Breast epithelium (tissue), 4 donors: ENCODE measurements around the gene TRAIP. TPM values are rescaled to one million over a fixed set of nuclear protein-coding genes. Genes with fewer than 3 reads are reported as not detected.

Experiments used
- DNase-seq, 2 donors: peaks; one replicate each; pipeline ENCODE4 v3.0.0-alpha.2; 2019; ENCODE audit warnings: low spot score in 2 of 2
- H3K27ac ChIP-seq, 2 donors: fragments of 200-600 bp; sonication (generic) in 1 of 2; one replicate each; pipeline ENCODE4 v1.5.1; 2016 to 2019; ENCODE audit warnings: mild to moderate bottlenecking in 1 of 2
- H3K27me3 ChIP-seq, 2 donors: fragments of 200-600 bp; sonication (generic) in 1 of 2; one replicate each; pipeline versions ENCODE4 v1.5.1 to v1.6.0; 2017 to 2019; ENCODE audit warnings: control low read depth in 1 of 2, mild to moderate bottlenecking in 1 of 2
- H3K36me3 ChIP-seq: fragments of 200-600 bp; one replicate; pipeline ENCODE4 v1.5.1; 2019
- H3K4me1 ChIP-seq, 2 donors: fragments of 200-600 bp; sonication (generic); one replicate each; pipeline ENCODE4 v1.5.1; 2016 to 2019; ENCODE audit warnings: control low read depth in 1 of 2
- H3K4me3 ChIP-seq, 3 donors: fragments of 200-600 bp; sonication (generic); 1 replicate in 2 of 3; 2 replicates in 1 of 3; pipeline ENCODE4 v1.5.1; 2016 to 2019; ENCODE audit warnings: mild to moderate bottlenecking in 3 of 3, moderate library complexity in 2 of 3
- H3K9me3 ChIP-seq, 2 donors: fragments of 200-600 bp; sonication (generic) in 1 of 2; one replicate each; pipeline ENCODE4 v1.5.1; 2016 to 2019; ENCODE audit warnings: control low read depth in 1 of 2
- CTCF ChIP-seq, 3 donors: fragments of 450-650 bp; IDR thresholded peaks; one replicate each; pipeline ENCODE4 v1.5.1; 2016 to 2017; ENCODE audit warnings: antibody characterized with exemption in 3 of 3, mild to moderate bottlenecking in 3 of 3, moderate library complexity in 3 of 3
- POLR2A ChIP-seq: fragments of 450-650 bp; IDR thresholded peaks from one replicate; pipeline ENCODE4 v1.6.1; 2016; ENCODE audit warnings: antibody characterized with exemption, mild to moderate bottlenecking, moderate library complexity
- POLR2AphosphoS5 ChIP-seq, 3 donors: sonication (generic); formaldehyde crosslinking; IDR thresholded peaks; one replicate each; pipeline ENCODE4 v1.6.1; 2017; ENCODE audit warnings: antibody characterized with exemption in 3 of 3
- intact Hi-C: fragments of 100-400 bp; cut with DNase I; formaldehyde crosslinking; loops from one replicate; pipeline ENCODE4 v1.15.1; 2023; ENCODE audit warnings: low total_unique reads
- total RNA-seq, 3 donors: library from RNA; depleted of rRNA; stranded (reverse); fragments of >200 nt; gene quantifications; one replicate each; pipeline ENCODE4 v1.1.0, GENCODE V29; 2016

Gene TRAIP
- total RNA-seq, 3 donors from 2014 or later = 1.6 to 2.0 (median 1.9) TPM

DNA sequence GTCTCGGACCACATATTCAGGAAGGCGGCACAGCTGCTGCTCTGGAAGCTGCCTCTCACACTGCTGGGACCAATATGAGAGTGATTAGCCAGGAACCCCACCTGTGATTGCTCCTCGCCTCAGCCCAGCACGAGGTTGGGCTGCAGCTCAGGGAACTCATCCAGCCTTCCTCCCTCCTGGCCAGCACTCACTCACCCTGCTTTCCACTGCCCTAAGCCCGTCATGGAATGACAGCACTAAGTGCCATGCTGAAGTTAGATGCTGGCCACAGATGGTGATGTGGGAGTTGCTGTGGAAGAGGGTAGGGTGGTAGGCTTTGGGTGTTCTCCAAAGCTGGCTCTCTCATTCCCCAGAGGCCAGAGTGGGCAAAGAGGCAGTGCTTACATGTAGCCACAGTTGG lies 40.0 kb upstream of the TRAIP start:
- intact Hi-C loops = no loop called here
- Histone ChIP-seq H3K4me3 (no peak overlapping the region), H3K9me3 (no peaks in the 10 kb centered on the region), H3K27ac (no peak overlapping the region), H3K4me1 (peaks cover 0 to 6% of the 10 kb centered on the region in 2 donors), H3K27me3 (no peaks in the 10 kb centered on the region), H3K36me3 (no peaks in the 10 kb centered on the region)
- DNase-seq = no peak
- TF ChIP-seq POLR2AphosphoS5 (IDR thresholded peaks at IDR 0.05) (no peak), CTCF (IDR thresholded peaks at IDR 0.05) (no peak), POLR2A (no peak)

DNA sequence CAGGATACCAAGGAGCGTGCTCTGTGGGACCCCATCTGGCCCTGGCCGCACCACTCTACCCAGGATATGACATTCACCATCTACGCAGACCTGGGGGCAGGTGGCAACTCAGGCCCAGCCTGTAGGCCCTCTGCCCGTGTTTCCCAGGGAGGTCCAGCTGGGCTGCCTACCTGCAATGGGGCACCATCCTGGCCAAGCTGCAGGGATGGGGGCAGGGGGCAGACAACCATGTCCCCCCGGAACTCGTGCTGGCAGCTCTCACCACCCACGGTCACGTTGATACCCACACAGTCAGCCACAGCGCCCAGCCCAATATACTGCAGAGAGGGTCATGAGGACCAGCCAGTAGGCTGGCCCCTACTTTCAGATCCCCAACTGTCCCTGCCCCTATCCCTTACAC lies 39.4 kb upstream of the TRAIP start:
- Histone ChIP-seq H3K36me3 (no peaks in the 10 kb centered on the region), H3K4me1 (peaks cover 0 to under 1% of the 10 kb centered on the region in 2 donors), H3K27me3 (no peaks in the 10 kb centered on the region), H3K27ac (no peak overlapping the region), H3K4me3 (no peak overlapping the region), H3K9me3 (no peaks in the 10 kb centered on the region)
- intact Hi-C loops = no loop called here
- TF ChIP-seq POLR2A (no peak), CTCF (IDR thresholded peaks at IDR 0.05) (no peak), POLR2AphosphoS5 (IDR thresholded peaks at IDR 0.05) (no peak)
- no peak for DNase-seq

DNA sequence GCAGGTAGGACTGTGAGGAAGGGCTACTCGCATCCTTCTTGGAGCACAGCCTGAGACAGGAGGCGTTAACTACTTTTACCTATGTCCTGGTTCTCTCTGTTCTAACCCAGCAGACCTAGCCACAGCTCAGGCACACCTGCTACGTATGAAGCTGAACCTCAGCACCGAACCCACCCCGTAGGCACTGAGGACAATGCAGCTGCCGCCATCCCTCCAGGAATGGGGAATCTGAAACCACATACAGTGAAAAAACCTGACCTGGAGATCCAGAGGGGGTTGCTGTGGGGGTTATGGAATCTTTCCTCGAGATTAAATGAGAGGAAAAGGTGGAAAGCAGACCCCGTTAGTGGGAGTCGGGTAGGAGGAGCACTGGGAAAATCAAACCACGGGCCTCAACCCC lies 32.9 kb upstream of the TRAIP start:
- no peaks in the 10 kb centered on the region for H3K4me1 ChIP-seq
- TF ChIP-seq POLR2AphosphoS5 (IDR thresholded peaks at IDR 0.05) (no peak), CTCF (IDR thresholded peaks at IDR 0.05) (no peak), POLR2A (no peak)
- intact Hi-C loops = no loop called here
- H3K36me3 ChIP-seq = no peaks in the 10 kb centered on the region
- no peaks in the 10 kb centered on the region for H3K27me3 ChIP-seq
- no peak for DNase-seq
- H3K9me3 ChIP-seq = no peaks in the 10 kb centered on the region
- H3K4me3 ChIP-seq = no peak overlapping the region
- H3K27ac ChIP-seq = no peak overlapping the region

DNA sequence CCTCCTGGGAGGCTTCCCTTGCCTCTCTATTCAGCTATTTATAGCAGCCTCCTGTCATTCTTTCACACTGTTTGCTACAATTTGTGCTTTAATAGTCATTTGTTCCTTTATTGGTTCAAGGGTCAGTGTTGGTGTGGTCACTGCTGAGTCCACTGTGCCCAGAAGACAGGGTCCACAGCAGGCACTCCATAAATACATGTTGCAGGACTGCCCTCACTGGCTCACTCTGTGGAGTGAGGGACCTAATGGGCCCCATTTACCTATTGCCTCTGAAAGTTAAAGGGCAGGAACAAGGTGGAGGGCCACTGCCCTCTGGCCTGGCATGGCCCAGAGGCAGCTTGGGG lies 30.5 kb upstream of the TRAIP start:
- intact Hi-C loops = no loop called here
- Histone ChIP-seq H3K9me3 (no peaks in the 10 kb centered on the region), H3K27ac (no peak overlapping the region)

DNA sequence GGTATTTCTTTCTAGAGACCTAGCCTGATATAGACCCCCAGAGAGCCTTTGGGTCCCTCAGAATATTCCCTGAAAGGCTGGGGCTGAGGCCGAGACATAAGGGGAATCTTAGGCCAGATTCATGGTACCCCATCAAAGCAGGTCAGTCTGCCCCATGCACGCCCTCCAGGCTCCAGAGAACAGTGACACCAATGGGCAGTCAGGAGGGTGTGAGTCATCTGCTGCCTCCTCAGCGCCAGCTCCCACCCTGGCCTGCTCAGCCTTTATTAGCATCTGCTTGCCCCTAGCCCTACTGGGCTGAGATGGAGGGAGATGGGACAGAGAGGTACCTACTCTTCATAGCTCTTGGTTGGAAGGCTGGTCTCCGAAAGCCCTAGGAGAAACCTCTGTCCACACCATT lies 27.6 kb upstream of the TRAIP start:
- Histone ChIP-seq H3K4me1 (no peaks in the 10 kb centered on the region), H3K4me3 (no peak overlapping the region), H3K27ac (no peak overlapping the region), H3K27me3 (no peaks in the 10 kb centered on the region), H3K36me3 (no peaks in the 10 kb centered on the region), H3K9me3 (no peaks in the 10 kb centered on the region)
- no peak for DNase-seq
- TF ChIP-seq CTCF (IDR thresholded peaks at IDR 0.05) (no peak), POLR2AphosphoS5 (IDR thresholded peaks at IDR 0.05) (no peak), POLR2A (no peak)
- intact Hi-C loops = loop anchor here (5.0 kb wide), 1 partner anchor 608 kb away; no protein-coding TSS in a partner anchor

More for the DNA sequence above, 30.5 kb upstream of the TRAIP start:
- DNase-seq = no peak
- H3K27me3 ChIP-seq = no peaks in the 10 kb centered on the region
- H3K4me1 ChIP-seq = no peaks in the 10 kb centered on the region
- H3K36me3 ChIP-seq = no peaks in the 10 kb centered on the region
- TF ChIP-seq POLR2AphosphoS5 (IDR thresholded peaks at IDR 0.05) (no peak), POLR2A (no peak), CTCF (IDR thresholded peaks at IDR 0.05) (no peak)
- no peak overlapping the region for H3K4me3 ChIP-seq
